Mucosa of stomach (tissue), 1 donor: ENCODE results near the gene TMEM80.
A peak's percentile ranks its signal among the peaks of the same experiment; 100 is the strongest.

ENCODE experiments used
- H3K27me3 ChIP-seq: one replicate; pipeline ENCODE4 v1.7.0; 2013; ENCODE audit warnings: mild to moderate bottlenecking, low read length; ENCODE audit not compliant: control insufficient read depth, insufficient read depth
- H3K36me3 ChIP-seq: one replicate; pipeline ENCODE4 v1.7.0; 2013; ENCODE audit warnings: low read length; ENCODE audit not compliant: control insufficient read depth, insufficient read depth
- H3K4me1 ChIP-seq: one replicate; pipeline ENCODE4 v1.7.0; 2013; ENCODE audit warnings: mild to moderate bottlenecking, low read length; ENCODE audit not compliant: control insufficient read depth, insufficient read depth
- H3K4me3 ChIP-seq: one replicate; pipeline ENCODE4 v1.7.0; 2013; ENCODE audit warnings: low read length
- H3K9ac ChIP-seq: one replicate; pipeline ENCODE4 v1.7.0; 2013; ENCODE audit warnings: mild to moderate bottlenecking, low read length, moderate library complexity
- H3K9me3 ChIP-seq: one replicate; pipeline ENCODE4 v1.7.0; 2013; ENCODE audit warnings: mild to moderate bottlenecking, low read length, moderate library complexity; ENCODE audit not compliant: control insufficient read depth
- donor health status: Pancreatic carcinoma.

TMEM80 gene

GRCh38 chr11:720642-721246, 25.1 kb downstream of the TMEM80 start:
- H3K36me3 ChIP-seq: peaks cover 7% of the 10 kb centered on the region
- no peak overlapping the region for H3K9ac ChIP-seq
- peaks cover 18% of the 10 kb centered on the region for H3K27me3 ChIP-seq
- no peak overlapping the region for H3K4me3 ChIP-seq
- peaks cover 26% of the 10 kb centered on the region for H3K4me1 ChIP-seq
- no peaks in the 10 kb centered on the region for H3K9me3 ChIP-seq

- Histone ChIP-seq H3K36me3 (peaks cover 7% of the 10 kb centered on the region), H3K4me1 (peaks cover 27% of the 10 kb centered on the region), H3K9me3 (no peaks in the 10 kb centered on the region), H3K9ac (no peak overlapping the region), H3K4me3 (no peak overlapping the region), H3K27me3 (peaks cover 20% of the 10 kb centered on the region)
Measured at GRCh38 chr11:721247-721740, 25.7 kb downstream of the TMEM80 start.

- H3K9me3 ChIP-seq: no peaks in the 10 kb centered on the region
- peaks cover 20% of the 10 kb centered on the region for H3K27me3 ChIP-seq
- H3K4me3 ChIP-seq: no peak overlapping the region
- no peak overlapping the region for H3K9ac ChIP-seq
- H3K36me3 ChIP-seq: peaks cover 7% of the 10 kb centered on the region
- peaks cover 32% of the 10 kb centered on the region for H3K4me1 ChIP-seq
Measured at GRCh38 chr11:721741-722345, 26.2 kb downstream of the TMEM80 start.

GRCh38 chr11:722346-722811, 26.8 kb downstream of the TMEM80 start:
- H3K4me1 ChIP-seq: peaks cover 37% of the 10 kb centered on the region
- H3K9me3 ChIP-seq: no peaks in the 10 kb centered on the region
- peaks cover 20% of the 10 kb centered on the region for H3K27me3 ChIP-seq
- H3K4me3 ChIP-seq: no peak overlapping the region
- H3K36me3 ChIP-seq: peaks cover 7% of the 10 kb centered on the region
- H3K9ac ChIP-seq: no peak overlapping the region

GRCh38 chr11:723120-723883, 27.7 kb downstream of the TMEM80 start:
- Histone ChIP-seq H3K9me3 (no peaks in the 10 kb centered on the region), H3K9ac (no peak overlapping the region), H3K36me3 (peaks cover 7% of the 10 kb centered on the region), H3K27me3 (peaks cover 20% of the 10 kb centered on the region), H3K4me1 (peaks cover 47% of the 10 kb centered on the region), H3K4me3 (no peak overlapping the region)

- Histone ChIP-seq H3K36me3 (peaks cover 7% of the 10 kb centered on the region), H3K4me1 (peaks cover 55% of the 10 kb centered on the region), H3K9me3 (no peaks in the 10 kb centered on the region)
Measured at GRCh38 chr11:724049-724777, 28.6 kb downstream of the TMEM80 start.

GRCh38 chr11:724778-725386, 29.3 kb downstream of the TMEM80 start:
- peaks cover 30% of the 10 kb centered on the region for H3K27me3 ChIP-seq
- H3K4me1 ChIP-seq: peaks cover 55% of the 10 kb centered on the region
- no peak overlapping the region for H3K4me3 ChIP-seq
- H3K9ac ChIP-seq: no peak overlapping the region
- peaks cover 7% of the 10 kb centered on the region for H3K36me3 ChIP-seq
- H3K9me3 ChIP-seq: no peaks in the 10 kb centered on the region

More at GRCh38 chr11:724049-724777, 28.6 kb downstream of the TMEM80 start:
- Histone ChIP-seq H3K9ac (no peak overlapping the region), H3K4me3 (no peak overlapping the region), H3K27me3 (peaks cover 23% of the 10 kb centered on the region)

- Histone ChIP-seq H3K27me3 (peaks cover 30% of the 10 kb centered on the region), H3K36me3 (peaks cover 7% of the 10 kb centered on the region), H3K4me1 (peaks cover 48% of the 10 kb centered on the region), H3K9ac (no peak overlapping the region), H3K4me3 (no peak overlapping the region), H3K9me3 (no peaks in the 10 kb centered on the region)
Measured at GRCh38 chr11:725624-726202, 30.1 kb downstream of the TMEM80 start.

- H3K36me3 ChIP-seq: peaks cover 7% of the 10 kb centered on the region
- H3K4me1 ChIP-seq: peaks cover 46% of the 10 kb centered on the region
- peaks cover 25% of the 10 kb centered on the region for H3K27me3 ChIP-seq
- no peaks in the 10 kb centered on the region for H3K9me3 ChIP-seq
- no peak overlapping the region for H3K4me3 ChIP-seq
- no peak overlapping the region for H3K9ac ChIP-seq
Measured at GRCh38 chr11:726278-727220, 30.9 kb downstream of the TMEM80 start.

GRCh38 chr11:727281-727701, 31.7 kb downstream of the TMEM80 start:
- peaks cover 45% of the 10 kb centered on the region for H3K4me1 ChIP-seq
- peaks cover 22% of the 10 kb centered on the region for H3K27me3 ChIP-seq
- H3K9me3 ChIP-seq: no peaks in the 10 kb centered on the region
- H3K4me3 ChIP-seq: no peak overlapping the region
- H3K36me3 ChIP-seq: peaks cover 7% of the 10 kb centered on the region
- H3K9ac ChIP-seq: peak overlapping the region; percentile 28
